ENCODE results near the gene LGI1.
"Not testable (repeated sequence)": the region's sequence is repeated elsewhere in the genome, so short reads cannot be mapped to it uniquely, and the experiment has no call there.

LGI1 gene

GRCh38 chr10:93812659-93813338 is 55.1 kb downstream of the LGI1 start:
- DNase-seq = no peak

- peak; percentile 14 to 30 for DNase-seq
Observed at GRCh38 chr10:93813507-93814465, 56.0 kb downstream of the LGI1 start.

DNA sequence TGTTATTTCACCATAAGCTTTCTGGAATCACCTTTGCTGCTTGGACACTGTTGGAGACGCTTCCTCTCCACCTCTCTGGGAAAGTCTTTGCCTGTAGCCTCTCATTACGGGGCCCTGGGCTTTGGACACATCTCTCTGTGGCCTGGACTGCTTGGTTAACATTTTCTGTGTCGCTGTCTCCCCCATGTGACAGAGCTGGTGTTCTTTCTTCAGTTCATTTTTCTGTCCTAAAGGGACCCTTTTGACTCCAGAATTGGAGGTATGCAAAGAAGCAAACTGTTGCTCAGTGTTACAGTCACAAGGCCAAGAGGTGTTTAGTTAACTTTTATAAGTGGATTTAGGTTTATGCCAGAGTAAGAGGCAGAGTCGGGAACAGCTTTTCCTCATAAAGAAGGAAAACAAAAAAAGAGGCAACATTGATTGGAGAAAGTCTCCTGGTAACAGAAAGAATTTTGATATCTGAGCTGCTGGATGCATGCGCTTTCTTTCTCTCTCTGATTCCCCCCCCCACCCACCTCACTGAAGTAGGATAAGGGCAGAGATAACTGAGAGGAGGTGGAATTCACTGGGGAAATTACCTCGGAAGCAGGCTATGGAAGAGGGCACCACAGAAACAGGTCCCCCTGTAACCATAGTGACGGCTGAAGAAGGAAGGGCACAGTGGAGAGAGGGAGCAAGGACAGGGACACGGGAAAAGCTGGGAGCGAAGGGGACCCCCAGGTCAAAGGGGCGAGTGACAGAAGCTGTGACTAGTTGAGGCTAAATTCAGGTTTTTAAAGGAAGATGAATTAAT is 57.8 kb downstream of the LGI1 start:
- no peak for DNase-seq

- DNase-seq = peak; percentile 9 to 15
Observed at GRCh38 chr10:93816123-93816747, 58.5 kb downstream of the LGI1 start.

GRCh38 chr10:93818086-93818485 is 60.4 kb downstream of the LGI1 start:
- DNase-seq = no peak

DNA sequence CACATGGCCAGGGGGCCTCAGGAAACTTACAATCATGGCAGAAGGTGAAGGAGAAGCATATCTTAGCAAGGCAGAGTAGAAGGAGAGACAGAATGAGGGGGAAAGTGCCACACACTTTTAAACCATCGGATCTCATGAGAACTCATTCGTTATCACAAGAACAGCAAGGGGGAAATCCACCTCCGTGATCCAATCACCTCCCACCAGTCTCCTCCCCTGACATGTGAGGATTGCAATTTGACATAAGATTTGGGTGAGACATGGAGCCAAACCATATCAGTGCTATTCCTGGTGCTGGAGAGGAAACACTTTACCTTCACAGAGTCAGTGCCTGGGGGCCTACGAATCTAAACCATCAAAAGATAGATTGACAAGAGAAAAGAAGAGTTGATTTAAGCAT is 61.8 kb downstream of the LGI1 start:
- DNase-seq = no peak

- DNase-seq = no peak
Observed at GRCh38 chr10:93820434-93820833, 62.7 kb downstream of the LGI1 start.

GRCh38 chr10:93821051-93821772 is 63.5 kb downstream of the LGI1 start:
- peak in 1 of 2 donors; percentile 3 for DNase-seq

GRCh38 chr10:93826355-93826754 is 68.6 kb downstream of the LGI1 start:
- DNase-seq = no peak

DNA sequence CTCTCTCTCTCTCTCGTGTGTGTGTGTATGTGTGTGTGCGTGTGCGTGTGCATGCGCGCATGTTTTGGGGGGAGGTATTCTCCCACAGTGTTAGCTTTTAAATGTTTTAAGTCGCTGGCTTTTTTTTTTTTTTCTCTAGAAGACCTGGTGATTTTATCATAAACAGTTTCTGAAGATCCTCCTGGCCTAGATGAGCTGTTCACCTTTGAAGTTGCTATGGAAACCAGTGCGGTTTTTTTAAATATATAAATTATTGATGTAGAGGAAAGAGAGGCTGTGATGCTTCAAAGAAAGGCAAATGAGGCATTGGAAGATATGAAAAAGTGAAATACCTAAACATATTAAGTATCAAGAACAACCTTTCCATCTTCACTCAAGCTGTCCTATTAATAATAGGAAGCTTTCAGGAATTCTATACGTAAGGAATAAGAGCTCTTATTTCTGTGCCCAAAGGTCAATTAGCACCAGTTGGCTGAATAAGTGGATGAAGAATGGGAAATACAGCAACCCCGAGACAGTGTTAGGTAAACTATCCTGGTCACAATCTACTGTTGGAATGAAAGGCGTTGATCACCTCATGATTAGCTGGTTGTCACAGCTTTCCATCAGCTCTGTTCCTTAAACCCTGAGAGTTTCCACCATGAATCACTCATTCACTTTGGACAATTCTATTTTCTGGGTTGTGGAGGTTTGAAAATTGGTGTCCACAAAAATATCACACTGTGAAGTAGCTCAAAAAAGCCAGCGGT is 69.5 kb downstream of the LGI1 start:
- DNase-seq = peak in 1 of 2 donors; percentile 27

DNA sequence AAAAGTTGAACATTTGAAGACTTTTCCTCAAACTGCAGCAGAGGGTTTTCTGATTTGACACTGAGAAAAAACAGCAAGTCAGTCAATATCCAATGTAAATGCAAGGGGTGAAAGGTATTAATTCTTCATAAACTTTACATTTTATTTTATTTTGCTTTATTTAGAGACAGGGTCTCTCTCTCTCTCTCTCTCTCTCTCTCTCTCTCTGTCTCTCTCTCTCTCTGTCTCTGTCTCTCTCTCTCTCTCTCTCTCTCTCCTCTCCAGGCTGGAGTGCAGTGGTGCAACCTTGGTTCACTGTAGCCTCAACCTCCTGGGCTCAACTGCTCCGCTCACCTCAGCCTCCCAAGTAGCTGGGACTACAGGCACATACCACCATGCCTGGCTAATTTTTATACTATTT is 73.3 kb downstream of the LGI1 start:
- not testable (repeated sequence) for DNase-seq

DNA sequence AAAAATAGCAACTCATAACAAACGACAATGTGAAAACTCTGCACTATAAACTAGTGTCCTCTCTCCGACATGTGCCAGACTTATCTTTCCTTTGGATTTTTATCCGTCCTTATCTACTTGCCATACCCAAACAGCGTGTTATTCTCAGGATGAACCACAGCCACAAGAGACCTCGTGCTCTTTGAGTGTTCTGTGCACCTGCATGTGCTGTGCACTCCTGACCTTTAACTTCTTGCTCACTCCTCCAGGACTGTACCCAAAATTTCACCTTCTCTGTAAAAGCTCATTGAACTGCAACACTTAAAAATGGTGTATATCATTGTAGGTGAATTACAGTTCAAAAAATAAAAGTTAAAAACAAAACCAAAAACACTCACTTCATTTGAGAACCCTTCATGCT is 78.0 kb downstream of the LGI1 start:
- no peak for DNase-seq

- no peak for DNase-seq
Observed at GRCh38 chr10:93837822-93838221, 80.1 kb downstream of the LGI1 start.

DNA sequence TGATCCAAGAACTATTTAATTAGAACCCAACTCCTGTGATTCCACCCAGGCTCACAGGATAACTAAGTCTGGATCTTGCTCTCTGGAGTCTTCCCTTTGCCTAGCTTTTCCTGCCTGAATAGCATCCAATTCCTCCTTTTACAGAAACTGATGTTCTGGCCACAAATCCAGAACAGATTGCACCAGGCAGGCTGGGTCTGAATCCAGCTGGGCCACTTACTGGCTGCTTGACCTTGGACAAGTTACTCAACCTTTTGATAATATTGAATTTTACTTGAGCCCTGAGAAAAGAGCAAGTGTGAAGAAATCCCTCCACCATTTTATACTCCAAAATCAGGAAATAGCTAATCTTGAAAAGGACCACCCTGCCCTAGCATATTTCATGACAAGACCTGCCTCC is 80.5 kb downstream of the LGI1 start:
- no peak for DNase-seq

- DNase-seq = no peak
Observed at GRCh38 chr10:93841961-93842360, 84.2 kb downstream of the LGI1 start.

- DNase-seq = no peak
Observed at GRCh38 chr10:93844979-93845626, 87.4 kb downstream of the LGI1 start.

Data from CD4-positive, alpha-beta T cell treated with Interleukin-4 for 1 hour (primary cell).